AG10803 (cell line): ENCODE measurements around the gene PDLIM5.

Experiments used
- DNase-seq: peaks from one replicate; pipeline ENCODE4 v3.0.0; 2010; ENCODE audit warnings: low read depth
- H3K4me3 ChIP-seq: 2 replicates; pipeline ENCODE4 v1.5.1; 2011; ENCODE audit warnings: mild to moderate bottlenecking, low read length, control low read depth
- CTCF ChIP-seq: conservative IDR thresholded peaks from 2 replicates; pipeline ENCODE4 v1.5.1; 2011; ENCODE audit warnings: mild to moderate bottlenecking, low read length, control low read depth, inconsistent platforms

PDLIM5 gene

GRCh38 chr4:94525993-94526728 is 74.4 kb downstream of the PDLIM5 start:
- no peak for TF ChIP-seq CTCF
- DNase-seq = peak; percentile 82
- no peak overlapping the region for H3K4me3 ChIP-seq

- DNase-seq = no peak
- no peak for TF ChIP-seq CTCF
- no peak overlapping the region for H3K4me3 ChIP-seq
Observed at GRCh38 chr4:94527556-94528233, 76.0 kb downstream of the PDLIM5 start.

GRCh38 chr4:94528792-94529451 is 77.2 kb downstream of the PDLIM5 start:
- no peak for TF ChIP-seq CTCF
- no peak overlapping the region for H3K4me3 ChIP-seq
- no peak for DNase-seq

- no peak overlapping the region for H3K4me3 ChIP-seq
- no peak for DNase-seq
- no peak for TF ChIP-seq CTCF
Observed at GRCh38 chr4:94530073-94530472, 78.3 kb downstream of the PDLIM5 start.

GRCh38 chr4:94531991-94532789 is 80.4 kb downstream of the PDLIM5 start:
- H3K4me3 ChIP-seq = no peak overlapping the region
- no peak for TF ChIP-seq CTCF
- peak; percentile 13 for DNase-seq

GRCh38 chr4:94533405-94534223 is 81.9 kb downstream of the PDLIM5 start:
- no peak for DNase-seq
- H3K4me3 ChIP-seq = no peak overlapping the region

More at GRCh38 chr4:94533405-94534223, 81.9 kb downstream of the PDLIM5 start:
- TF ChIP-seq CTCF = no peak
